AG10803 (cell line): ENCODE measurements around the gene PRUNE2.
A peak's percentile ranks its signal among the peaks of the same experiment; 100 is the strongest.

Experiments used
- DNase-seq: peaks from one replicate; pipeline ENCODE4 v3.0.0; 2010; ENCODE audit warnings: low read depth
- H3K4me3 ChIP-seq: 2 replicates; pipeline ENCODE4 v1.5.1; 2011; ENCODE audit warnings: mild to moderate bottlenecking, low read length, control low read depth
- TF ChIP-seq, protein P1 (sequence below): conservative IDR thresholded peaks from 2 replicates; pipeline ENCODE4 v1.5.1; 2011; ENCODE audit warnings: mild to moderate bottlenecking, low read length, control low read depth, inconsistent platforms

Gene PRUNE2

DNA sequence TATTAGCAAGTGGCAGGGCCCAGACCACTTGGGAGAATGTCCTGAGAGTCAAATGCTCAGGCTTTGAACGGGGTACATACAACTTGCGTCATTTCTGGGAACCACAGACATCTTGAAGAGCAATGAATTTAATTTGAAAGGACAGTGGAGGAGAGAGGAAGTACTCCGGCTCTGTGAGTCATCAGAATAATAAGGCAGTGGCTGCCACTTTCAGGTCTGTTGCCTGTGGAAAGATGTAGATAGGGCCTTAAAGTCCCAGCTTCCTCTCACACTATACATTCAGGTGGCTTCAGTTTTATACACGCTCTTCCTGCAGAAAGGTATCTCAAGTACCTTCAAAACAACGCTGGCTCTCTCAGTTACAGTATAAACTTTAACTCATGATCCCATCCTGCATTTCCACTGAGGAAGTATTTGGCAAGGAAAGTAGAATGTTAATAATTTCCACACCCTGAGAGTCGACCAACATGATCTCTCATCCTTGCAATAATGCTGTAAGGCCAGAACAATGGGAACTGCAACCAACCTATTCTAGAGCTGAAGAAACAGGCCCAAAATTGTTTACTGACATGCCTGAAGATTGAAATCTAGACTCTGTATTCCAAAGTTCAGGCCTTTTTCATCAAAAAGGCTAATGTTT, 6.8 kb upstream of the PRUNE2 start:
- H3K4me3 ChIP-seq = no peak overlapping the region
- peak; percentile 65 for DNase-seq
- TF ChIP-seq, protein P1, sequence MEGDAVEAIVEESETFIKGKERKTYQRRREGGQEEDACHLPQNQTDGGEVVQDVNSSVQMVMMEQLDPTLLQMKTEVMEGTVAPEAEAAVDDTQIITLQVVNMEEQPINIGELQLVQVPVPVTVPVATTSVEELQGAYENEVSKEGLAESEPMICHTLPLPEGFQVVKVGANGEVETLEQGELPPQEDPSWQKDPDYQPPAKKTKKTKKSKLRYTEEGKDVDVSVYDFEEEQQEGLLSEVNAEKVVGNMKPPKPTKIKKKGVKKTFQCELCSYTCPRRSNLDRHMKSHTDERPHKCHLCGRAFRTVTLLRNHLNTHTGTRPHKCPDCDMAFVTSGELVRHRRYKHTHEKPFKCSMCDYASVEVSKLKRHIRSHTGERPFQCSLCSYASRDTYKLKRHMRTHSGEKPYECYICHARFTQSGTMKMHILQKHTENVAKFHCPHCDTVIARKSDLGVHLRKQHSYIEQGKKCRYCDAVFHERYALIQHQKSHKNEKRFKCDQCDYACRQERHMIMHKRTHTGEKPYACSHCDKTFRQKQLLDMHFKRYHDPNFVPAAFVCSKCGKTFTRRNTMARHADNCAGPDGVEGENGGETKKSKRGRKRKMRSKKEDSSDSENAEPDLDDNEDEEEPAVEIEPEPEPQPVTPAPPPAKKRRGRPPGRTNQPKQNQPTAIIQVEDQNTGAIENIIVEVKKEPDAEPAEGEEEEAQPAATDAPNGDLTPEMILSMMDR = no peak

DNA sequence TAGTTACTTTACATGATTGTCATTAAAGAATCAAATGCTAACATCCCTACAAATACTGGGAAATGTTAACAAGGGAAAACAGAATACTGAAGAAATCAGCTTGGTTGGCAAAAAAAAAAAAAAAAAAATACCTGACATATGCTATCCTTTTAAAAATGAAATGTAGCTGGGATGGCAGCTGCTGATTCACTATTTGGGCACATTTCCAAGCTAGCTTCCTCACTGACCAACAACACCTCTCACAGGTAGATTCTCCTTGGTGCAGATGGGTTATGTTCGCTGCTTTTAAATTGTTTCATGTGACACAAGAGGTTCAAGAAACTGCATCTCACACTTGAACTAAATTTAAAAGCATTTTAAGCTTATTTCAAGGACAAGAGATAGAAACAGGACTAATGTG, 6.1 kb upstream of the PRUNE2 start:
- H3K4me3 ChIP-seq = no peak overlapping the region
- TF ChIP-seq, protein P1 = no peak
- DNase-seq = no peak

DNA sequence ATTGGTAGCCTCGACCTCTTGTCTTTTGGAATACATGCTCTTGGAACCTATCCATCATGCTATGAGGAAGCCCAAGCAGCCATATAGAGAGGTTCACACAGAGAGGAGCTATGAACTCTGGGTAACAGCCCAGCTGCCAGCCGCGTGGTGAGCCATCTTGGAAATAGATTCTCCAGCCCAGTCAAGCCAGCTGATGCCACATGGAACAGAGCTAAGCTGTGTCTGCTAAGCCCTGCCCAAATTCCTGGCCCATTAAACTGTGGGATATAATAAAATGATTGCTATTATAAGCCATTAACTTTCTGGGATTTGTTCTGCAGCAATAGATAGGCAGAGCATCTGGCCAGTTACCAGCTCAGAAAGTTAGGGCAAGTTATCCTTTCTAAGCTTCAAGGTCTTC, 4.9 kb upstream of the PRUNE2 start:
- no peak overlapping the region for H3K4me3 ChIP-seq
- TF ChIP-seq, protein P1 = no peak

DNA sequence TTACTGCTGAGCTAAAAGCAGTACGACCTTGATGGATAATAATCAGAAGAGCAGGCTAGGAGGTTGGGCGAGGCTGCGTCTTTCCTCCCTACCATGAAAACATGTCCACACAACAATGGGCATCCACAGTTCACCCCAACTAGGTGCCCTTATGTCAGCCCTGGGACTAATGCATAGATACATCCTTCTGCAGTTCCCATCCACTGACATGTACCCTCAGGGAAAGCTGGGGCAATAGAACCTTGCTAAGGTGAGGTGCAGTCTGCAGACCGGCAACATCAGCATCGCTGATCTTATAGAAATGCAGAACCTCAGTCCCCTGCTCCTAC, 697 bp upstream of the PRUNE2 start:
- TF ChIP-seq, protein P1 = no peak
- no peak for DNase-seq
- peak overlapping the region; percentile 60; the same call in 1 of the 2 replicates for H3K4me3 ChIP-seq

More for the DNA sequence above, 4.9 kb upstream of the PRUNE2 start:
- DNase-seq = no peak

DNA sequence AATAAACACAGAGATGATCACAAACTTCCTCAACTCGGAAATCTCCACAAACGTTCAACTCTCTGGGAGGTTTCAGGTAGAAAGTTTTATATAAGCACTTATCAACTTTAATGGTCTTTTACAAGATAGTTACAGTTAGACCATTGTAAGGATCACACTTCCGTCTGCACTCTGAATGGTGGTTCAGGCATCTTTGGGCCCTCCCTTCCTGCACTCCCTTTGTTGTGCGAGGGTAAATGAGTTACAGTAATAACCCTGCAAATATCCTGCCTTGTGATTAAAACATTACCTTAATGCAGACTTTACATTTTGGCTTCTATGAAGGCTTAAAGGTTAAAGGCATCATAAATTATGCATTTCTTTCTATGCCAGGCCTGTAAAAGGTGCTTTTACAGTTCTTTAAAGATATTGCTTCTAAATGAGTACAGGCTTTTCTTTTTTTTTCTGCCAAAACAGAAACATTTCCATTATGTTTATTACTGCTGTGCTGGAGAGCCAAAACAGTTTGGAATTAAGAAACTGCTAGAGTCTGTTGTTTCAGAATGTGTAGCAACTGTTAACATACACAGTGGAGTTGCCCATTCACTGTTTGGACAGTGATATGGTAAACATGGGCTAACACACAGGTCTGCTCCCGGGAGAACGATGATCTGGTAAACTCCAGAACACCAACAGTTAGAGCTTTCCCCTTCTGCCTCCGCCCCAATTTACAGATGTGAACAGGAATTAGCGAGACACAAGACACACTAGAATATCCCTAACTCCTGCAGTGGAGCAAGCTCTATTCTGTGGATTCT, 1.1 kb downstream of the PRUNE2 start:
- DNase-seq = no peak
- TF ChIP-seq, protein P1 = no peak
- peak overlapping the region; percentile 60 for H3K4me3 ChIP-seq

DNA sequence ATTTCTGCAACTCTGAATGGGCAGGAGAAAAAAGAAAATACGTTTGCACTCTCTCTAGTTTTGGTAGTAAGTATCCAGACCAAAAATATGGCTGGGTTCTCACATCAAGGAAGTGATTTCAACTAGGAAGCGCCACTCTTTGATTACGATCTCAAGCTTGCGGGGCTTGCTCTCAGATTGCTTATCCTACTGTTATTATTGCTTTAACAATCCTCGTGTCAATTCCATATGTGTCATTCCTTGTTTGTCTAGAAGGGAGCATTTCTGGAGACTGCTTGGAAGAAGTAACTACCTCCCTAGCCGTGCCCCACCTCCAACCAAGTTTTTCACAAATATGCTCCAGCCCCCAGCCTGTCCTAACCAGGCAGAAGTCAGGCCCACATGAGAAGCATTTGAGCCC, 3.5 kb downstream of the PRUNE2 start:
- no peak for DNase-seq
- TF ChIP-seq, protein P1 = no peak
- no peak overlapping the region for H3K4me3 ChIP-seq

DNA sequence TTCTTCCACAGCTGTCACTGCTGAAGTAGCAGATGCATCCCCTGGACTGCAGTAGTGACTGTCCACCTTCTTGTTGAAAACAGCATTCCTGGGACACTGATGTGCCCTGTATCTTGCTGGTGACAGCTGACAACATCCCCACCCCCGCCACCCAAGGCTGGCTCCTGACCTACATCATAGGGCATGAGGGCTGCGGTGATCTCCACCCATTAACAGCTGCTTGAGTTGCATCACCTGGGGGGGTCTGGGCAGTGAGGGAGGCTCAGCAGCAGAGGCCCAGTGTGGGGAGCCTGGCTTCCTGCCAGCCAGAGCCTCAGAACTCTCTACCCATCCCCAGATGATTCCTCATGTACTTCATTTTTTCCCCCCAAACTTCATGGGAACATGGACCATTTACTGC, 4.1 kb downstream of the PRUNE2 start:
- no peak overlapping the region for H3K4me3 ChIP-seq
- no peak for DNase-seq
- TF ChIP-seq, protein P1 = no peak
